ENCODE measurements around the gene CYP1A1.

DNA sequence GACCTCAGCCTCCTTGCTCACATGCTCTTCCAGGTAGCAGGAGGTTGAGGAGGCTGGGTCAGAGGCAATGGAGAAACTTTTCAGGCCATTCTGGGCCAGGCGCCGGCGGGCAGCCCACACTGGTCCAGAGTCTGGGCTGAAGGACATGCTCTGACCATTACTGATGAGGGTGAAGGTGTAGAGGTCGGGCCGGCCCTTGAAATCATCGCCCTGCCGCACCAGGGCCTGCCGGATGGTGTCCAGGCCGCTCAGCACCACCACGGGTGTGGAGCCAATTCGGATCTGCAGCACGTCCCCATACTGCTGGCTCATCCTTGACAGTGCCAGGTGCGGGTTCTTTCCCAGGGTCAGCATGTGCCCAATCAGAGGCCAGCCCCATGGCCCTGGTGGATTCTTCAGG lies 2.7 kb downstream of the CYP1A1 start:
- TF ChIP-seq, protein P1, sequence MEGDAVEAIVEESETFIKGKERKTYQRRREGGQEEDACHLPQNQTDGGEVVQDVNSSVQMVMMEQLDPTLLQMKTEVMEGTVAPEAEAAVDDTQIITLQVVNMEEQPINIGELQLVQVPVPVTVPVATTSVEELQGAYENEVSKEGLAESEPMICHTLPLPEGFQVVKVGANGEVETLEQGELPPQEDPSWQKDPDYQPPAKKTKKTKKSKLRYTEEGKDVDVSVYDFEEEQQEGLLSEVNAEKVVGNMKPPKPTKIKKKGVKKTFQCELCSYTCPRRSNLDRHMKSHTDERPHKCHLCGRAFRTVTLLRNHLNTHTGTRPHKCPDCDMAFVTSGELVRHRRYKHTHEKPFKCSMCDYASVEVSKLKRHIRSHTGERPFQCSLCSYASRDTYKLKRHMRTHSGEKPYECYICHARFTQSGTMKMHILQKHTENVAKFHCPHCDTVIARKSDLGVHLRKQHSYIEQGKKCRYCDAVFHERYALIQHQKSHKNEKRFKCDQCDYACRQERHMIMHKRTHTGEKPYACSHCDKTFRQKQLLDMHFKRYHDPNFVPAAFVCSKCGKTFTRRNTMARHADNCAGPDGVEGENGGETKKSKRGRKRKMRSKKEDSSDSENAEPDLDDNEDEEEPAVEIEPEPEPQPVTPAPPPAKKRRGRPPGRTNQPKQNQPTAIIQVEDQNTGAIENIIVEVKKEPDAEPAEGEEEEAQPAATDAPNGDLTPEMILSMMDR (IDR thresholded peaks at IDR 0.05; ENCODE audit: low read depth, low read length, missing input control) = no peak
- TF ChIP-seq RAD21 (IDR thresholded peaks at IDR 0.05) (no peak), JUND (IDR thresholded peaks at IDR 0.05) (no peak), TAF1 (conservative IDR thresholded peaks at IDR 0.05) (no peak), GABPA (IDR thresholded peaks at IDR 0.05 in 1 of 2, conservative IDR thresholded peaks at IDR 0.05 in 1 of 2) (no peak), SP1 (IDR thresholded peaks at IDR 0.05) (no peak), RXRA (IDR thresholded peaks at IDR 0.05) (no peak), YY1 (IDR thresholded peaks at IDR 0.05) (no peak), FOXA2 (IDR thresholded peaks at IDR 0.05) (no peak), HNF4A (conservative IDR thresholded peaks at IDR 0.05) (no peak)
- TF ChIP-seq, protein P2, sequence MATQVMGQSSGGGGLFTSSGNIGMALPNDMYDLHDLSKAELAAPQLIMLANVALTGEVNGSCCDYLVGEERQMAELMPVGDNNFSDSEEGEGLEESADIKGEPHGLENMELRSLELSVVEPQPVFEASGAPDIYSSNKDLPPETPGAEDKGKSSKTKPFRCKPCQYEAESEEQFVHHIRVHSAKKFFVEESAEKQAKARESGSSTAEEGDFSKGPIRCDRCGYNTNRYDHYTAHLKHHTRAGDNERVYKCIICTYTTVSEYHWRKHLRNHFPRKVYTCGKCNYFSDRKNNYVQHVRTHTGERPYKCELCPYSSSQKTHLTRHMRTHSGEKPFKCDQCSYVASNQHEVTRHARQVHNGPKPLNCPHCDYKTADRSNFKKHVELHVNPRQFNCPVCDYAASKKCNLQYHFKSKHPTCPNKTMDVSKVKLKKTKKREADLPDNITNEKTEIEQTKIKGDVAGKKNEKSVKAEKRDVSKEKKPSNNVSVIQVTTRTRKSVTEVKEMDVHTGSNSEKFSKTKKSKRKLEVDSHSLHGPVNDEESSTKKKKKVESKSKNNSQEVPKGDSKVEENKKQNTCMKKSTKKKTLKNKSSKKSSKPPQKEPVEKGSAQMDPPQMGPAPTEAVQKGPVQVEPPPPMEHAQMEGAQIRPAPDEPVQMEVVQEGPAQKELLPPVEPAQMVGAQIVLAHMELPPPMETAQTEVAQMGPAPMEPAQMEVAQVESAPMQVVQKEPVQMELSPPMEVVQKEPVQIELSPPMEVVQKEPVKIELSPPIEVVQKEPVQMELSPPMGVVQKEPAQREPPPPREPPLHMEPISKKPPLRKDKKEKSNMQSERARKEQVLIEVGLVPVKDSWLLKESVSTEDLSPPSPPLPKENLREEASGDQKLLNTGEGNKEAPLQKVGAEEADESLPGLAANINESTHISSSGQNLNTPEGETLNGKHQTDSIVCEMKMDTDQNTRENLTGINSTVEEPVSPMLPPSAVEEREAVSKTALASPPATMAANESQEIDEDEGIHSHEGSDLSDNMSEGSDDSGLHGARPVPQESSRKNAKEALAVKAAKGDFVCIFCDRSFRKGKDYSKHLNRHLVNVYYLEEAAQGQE (IDR thresholded peaks at IDR 0.05) = no peak
- TF ChIP-seq, protein P3, sequence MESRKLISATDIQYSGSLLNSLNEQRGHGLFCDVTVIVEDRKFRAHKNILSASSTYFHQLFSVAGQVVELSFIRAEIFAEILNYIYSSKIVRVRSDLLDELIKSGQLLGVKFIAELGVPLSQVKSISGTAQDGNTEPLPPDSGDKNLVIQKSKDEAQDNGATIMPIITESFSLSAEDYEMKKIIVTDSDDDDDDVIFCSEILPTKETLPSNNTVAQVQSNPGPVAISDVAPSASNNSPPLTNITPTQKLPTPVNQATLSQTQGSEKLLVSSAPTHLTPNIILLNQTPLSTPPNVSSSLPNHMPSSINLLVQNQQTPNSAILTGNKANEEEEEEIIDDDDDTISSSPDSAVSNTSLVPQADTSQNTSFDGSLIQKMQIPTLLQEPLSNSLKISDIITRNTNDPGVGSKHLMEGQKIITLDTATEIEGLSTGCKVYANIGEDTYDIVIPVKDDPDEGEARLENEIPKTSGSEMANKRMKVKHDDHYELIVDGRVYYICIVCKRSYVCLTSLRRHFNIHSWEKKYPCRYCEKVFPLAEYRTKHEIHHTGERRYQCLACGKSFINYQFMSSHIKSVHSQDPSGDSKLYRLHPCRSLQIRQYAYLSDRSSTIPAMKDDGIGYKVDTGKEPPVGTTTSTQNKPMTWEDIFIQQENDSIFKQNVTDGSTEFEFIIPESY (IDR thresholded peaks at IDR 0.05) = no peak
- TF ChIP-seq, protein P4, sequence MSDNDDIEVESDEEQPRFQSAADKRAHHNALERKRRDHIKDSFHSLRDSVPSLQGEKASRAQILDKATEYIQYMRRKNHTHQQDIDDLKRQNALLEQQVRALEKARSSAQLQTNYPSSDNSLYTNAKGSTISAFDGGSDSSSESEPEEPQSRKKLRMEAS (IDR thresholded peaks at IDR 0.05) = no peak
- TF ChIP-seq, protein P5, sequence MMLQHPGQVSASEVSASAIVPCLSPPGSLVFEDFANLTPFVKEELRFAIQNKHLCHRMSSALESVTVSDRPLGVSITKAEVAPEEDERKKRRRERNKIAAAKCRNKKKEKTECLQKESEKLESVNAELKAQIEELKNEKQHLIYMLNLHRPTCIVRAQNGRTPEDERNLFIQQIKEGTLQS (IDR thresholded peaks at IDR 0.05) = no peak
